Measurements from ENCODE around the gene RGS6. TPM values are rescaled to one million over a fixed set of nuclear protein-coding genes. Genes with fewer than 3 reads are reported as not detected.

The RGS6 gene
- total RNA-seq, 1 donor from 2014 or later: 2.0 TPM

DNA sequence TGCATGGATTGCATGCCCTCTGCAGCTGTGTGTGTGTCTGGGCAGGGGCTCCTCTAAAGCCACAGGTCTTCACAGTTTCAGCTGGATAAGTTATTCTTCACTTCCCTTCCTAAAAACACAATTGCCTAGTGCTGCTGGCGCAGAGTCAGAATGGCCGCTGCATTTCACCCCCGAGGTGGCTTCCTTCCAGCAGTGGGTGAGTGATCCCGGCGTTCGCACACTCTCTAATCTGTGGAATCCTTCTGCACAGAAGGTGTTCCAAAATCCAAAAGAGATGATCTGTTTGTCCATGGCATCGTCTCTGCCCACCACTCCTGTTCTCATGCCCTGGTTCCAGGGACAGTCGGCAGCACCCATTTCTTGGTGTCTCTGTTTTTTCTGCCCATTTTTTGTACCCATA lies 620.9 kb downstream of the RGS6 start:
- no peaks in the 10 kb centered on the region for H3K4me1 Mint-ChIP-seq
- H3K27me3 Mint-ChIP-seq (ENCODE audit: low read depth): peaks cover 33% of the 10 kb centered on the region
- no peak for DNase-seq (ENCODE audit: low spot score in 2 of 2, unreplicated experiment in 2 of 2)
- no peak overlapping the region for H3K27ac Mint-ChIP-seq
- H3K9me3 Mint-ChIP-seq: no peaks in the 10 kb centered on the region
- H3K36me3 Mint-ChIP-seq: no peaks in the 10 kb centered on the region
- H3K4me3 Mint-ChIP-seq: no peak overlapping the region
- no peak for TF ChIP-seq CTCF (IDR thresholded peaks at IDR 0.05; ENCODE audit: unreplicated experiment)

- no peak for DNase-seq (ENCODE audit: low spot score in 2 of 2, unreplicated experiment in 2 of 2)
- Mint-ChIP-seq H3K27me3 (ENCODE audit: low read depth) (peaks cover 33% of the 10 kb centered on the region), H3K4me1 (no peaks in the 10 kb centered on the region), H3K27ac (no peak overlapping the region), H3K9me3 (no peaks in the 10 kb centered on the region), H3K4me3 (no peak overlapping the region), H3K36me3 (no peaks in the 10 kb centered on the region)
- TF ChIP-seq CTCF (IDR thresholded peaks at IDR 0.05; ENCODE audit: unreplicated experiment): no peak
Observed at GRCh38 chr14:72553656-72554055, 621.4 kb downstream of the RGS6 start.

DNA sequence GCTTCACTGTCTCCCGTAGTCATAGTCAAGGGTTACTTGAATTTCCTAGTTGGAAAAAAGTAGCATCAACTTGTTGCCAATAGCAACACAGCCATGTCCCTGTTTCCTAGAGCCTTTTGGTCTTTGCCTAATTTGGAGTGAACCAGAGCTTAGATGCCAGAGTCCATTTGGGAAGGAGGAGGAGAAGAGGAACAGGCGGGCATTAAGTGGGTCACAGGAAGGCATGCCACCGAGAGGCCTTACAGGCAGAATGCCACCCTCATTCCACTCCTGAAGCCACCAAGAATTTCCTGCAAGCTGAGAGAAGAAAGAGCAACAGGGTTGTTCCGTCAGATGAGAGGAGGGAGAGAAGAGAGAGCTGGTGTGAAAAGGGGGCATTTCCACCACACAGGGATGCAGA lies 622.2 kb downstream of the RGS6 start:
- peaks cover 7% of the 10 kb centered on the region for H3K4me1 Mint-ChIP-seq

GRCh38 chr14:72554994-72555608 lies 622.9 kb downstream of the RGS6 start:
- TF ChIP-seq CTCF (IDR thresholded peaks at IDR 0.05; ENCODE audit: unreplicated experiment): no peak
- peaks cover 7% of the 10 kb centered on the region for H3K4me1 Mint-ChIP-seq
- H3K27ac Mint-ChIP-seq: no peak overlapping the region
- no peaks in the 10 kb centered on the region for H3K36me3 Mint-ChIP-seq
- H3K27me3 Mint-ChIP-seq (ENCODE audit: low read depth): peaks cover 31% of the 10 kb centered on the region
- no peaks in the 10 kb centered on the region for H3K9me3 Mint-ChIP-seq
- DNase-seq (ENCODE audit: low spot score in 2 of 2, unreplicated experiment in 2 of 2): no peak
- H3K4me3 Mint-ChIP-seq: no peak overlapping the region

More for the DNA sequence above, 622.2 kb downstream of the RGS6 start:
- Mint-ChIP-seq H3K36me3 (no peaks in the 10 kb centered on the region), H3K27me3 (ENCODE audit: low read depth) (peaks cover 33% of the 10 kb centered on the region), H3K4me3 (no peak overlapping the region), H3K9me3 (no peaks in the 10 kb centered on the region), H3K27ac (no peak overlapping the region)
- DNase-seq (ENCODE audit: low spot score in 2 of 2, unreplicated experiment in 2 of 2): no peak
- TF ChIP-seq CTCF (IDR thresholded peaks at IDR 0.05; ENCODE audit: unreplicated experiment): no peak

DNA sequence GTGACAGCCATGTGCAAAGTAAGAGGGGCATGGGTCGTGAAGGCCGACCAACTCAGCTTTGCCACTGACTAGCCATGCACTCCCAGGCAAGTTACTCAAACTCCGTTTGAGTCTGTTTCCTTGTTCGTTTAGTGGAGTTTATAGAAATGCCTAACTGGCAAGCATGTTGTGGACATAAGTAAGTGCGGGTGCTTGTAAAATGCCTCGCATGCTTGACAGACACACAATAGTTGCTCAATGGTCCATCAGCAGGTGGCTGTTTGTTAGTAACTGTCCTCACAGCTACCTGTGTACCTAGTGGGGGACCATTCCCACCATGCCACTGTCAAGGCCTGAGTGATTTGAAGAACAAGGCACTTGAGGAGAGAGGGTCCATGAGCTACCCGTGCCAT lies 623.4 kb downstream of the RGS6 start:
- Mint-ChIP-seq H3K27ac (no peak overlapping the region), H3K4me3 (no peak overlapping the region), H3K27me3 (ENCODE audit: low read depth) (peaks cover 29% of the 10 kb centered on the region), H3K4me1 (peaks cover 7% of the 10 kb centered on the region), H3K9me3 (no peaks in the 10 kb centered on the region), H3K36me3 (no peaks in the 10 kb centered on the region)
- no peak for TF ChIP-seq CTCF (IDR thresholded peaks at IDR 0.05; ENCODE audit: unreplicated experiment)
- no peak for DNase-seq (ENCODE audit: low spot score in 2 of 2, unreplicated experiment in 2 of 2)

- no peak for DNase-seq (ENCODE audit: low spot score in 2 of 2, unreplicated experiment in 2 of 2)
- H3K9me3 Mint-ChIP-seq: no peaks in the 10 kb centered on the region
- no peak overlapping the region for H3K4me3 Mint-ChIP-seq
- H3K27me3 Mint-ChIP-seq (ENCODE audit: low read depth): peaks cover 18% of the 10 kb centered on the region
- TF ChIP-seq CTCF (IDR thresholded peaks at IDR 0.05; ENCODE audit: unreplicated experiment): no peak
- H3K27ac Mint-ChIP-seq: no peak overlapping the region
- H3K4me1 Mint-ChIP-seq: peaks cover 7% of the 10 kb centered on the region
- no peaks in the 10 kb centered on the region for H3K36me3 Mint-ChIP-seq
Observed at GRCh38 chr14:72557671-72558070, 625.4 kb downstream of the RGS6 start.
